T-cell (primary cell): ENCODE results near the gene FAM156B. TPM values are rescaled to one million over a fixed set of nuclear protein-coding genes. Genes with fewer than 3 reads are reported as not detected.
"Not testable (repeated sequence)": the region's sequence is repeated elsewhere in the genome, so short reads cannot be mapped to it uniquely, and the experiment has no call there.

ENCODE experiments used
- ATAC-seq, 4 experiments: fragments of 200-7000 bp in 3 of 4; fragments of 150-1000 bp in 1 of 4; cut with Tn5 transposase; replicated peaks in 1 of 4; 1 replicate in 3 of 4; 2 replicates in 1 of 4; pipeline ENCODE4 v1.10.0; 2021; ENCODE audit warnings: moderate library complexity in 3 of 4, mild to moderate bottlenecking in 2 of 4, moderate number of reproducible peaks in 1 of 4
- CTCF ChIA-PET, 2 donors: fragments of 300-600 bp; sonication (Branson Sonifier 250); formaldehyde crosslinking; loops; one replicate each; lab custom pipeline; 2022; ENCODE audit warnings: antibody characterized with exemption in 2 of 2; lab: Charles Lee
- POLR2A ChIA-PET, 2 donors: fragments of 300-600 bp; sonication (Branson Sonifier 250); formaldehyde crosslinking; loops; one replicate each; lab custom pipeline; 2022; ENCODE audit warnings: antibody characterized with exemption in 2 of 2; lab: Charles Lee
- DNase-seq, 35 experiments: peaks; one replicate each; pipeline versions ENCODE4 v3.0.0 to v3.0.0-alpha.2; 2013 to 2023
- H3K27ac ChIP-seq: one replicate; pipeline ENCODE4 v1.5.1; 2013; ENCODE audit warnings: low read length
- H3K27me3 ChIP-seq, 2 experiments: replicated peaks in 1 of 2; 1 replicate in 1 of 2; 2 replicates in 1 of 2; pipeline versions ENCODE4 v1.6.1 to v1.7.0; 2013; ENCODE audit warnings: low read length in 1 of 2, mixed read lengths in 1 of 2; ENCODE audit not compliant: control insufficient read depth in 2 of 2, insufficient read depth in 2 of 2; ENCODE audit errors: extremely low read depth in 1 of 2
- H3K36me3 ChIP-seq, 2 donors: 1 replicate in 1 of 2; 2 replicates in 1 of 2; pipeline versions ENCODE4 v1.6.1 to v1.7.0; 2013; ENCODE audit warnings: low read length in 1 of 2; ENCODE audit not compliant: control insufficient read depth in 2 of 2, insufficient read depth in 1 of 2; ENCODE audit errors: extremely low read depth in 1 of 2
- H3K4me1 ChIP-seq, 2 experiments: 1 replicate in 1 of 2; 2 replicates in 1 of 2; pipeline versions ENCODE4 v1.6.1 to v1.7.0; 2013; ENCODE audit warnings: low read length in 2 of 2, mixed read lengths in 1 of 2; ENCODE audit not compliant: insufficient read depth in 2 of 2, control insufficient read depth in 1 of 2; ENCODE audit errors: extremely low read depth in 1 of 2
- H3K4me3 ChIP-seq, 2 donors: 1 replicate in 1 of 2; 2 replicates in 1 of 2; pipeline versions ENCODE4 v1.5.1 to v1.7.0; 2013; ENCODE audit warnings: mild to moderate bottlenecking in 2 of 2, low read length in 1 of 2, moderate library complexity in 1 of 2; ENCODE audit not compliant: control insufficient read depth in 1 of 2; ENCODE audit errors: extremely low read depth in 1 of 2
- H3K9me3 ChIP-seq: 2 replicates; pipeline ENCODE4 v1.7.0; 2013
- H3K27ac Mint-ChIP-seq, 2 donors: one replicate each; pipeline ENCODE4 v1.8.0; 2020 to 2021; ENCODE audit warnings: mild to moderate bottlenecking in 2 of 2, mixed read lengths in 2 of 2
- H3K27me3 Mint-ChIP-seq, 2 donors: one replicate each; pipeline ENCODE4 v1.8.0; 2021 to 2022; ENCODE audit warnings: mixed read lengths in 2 of 2
- H3K36me3 Mint-ChIP-seq: one replicate; pipeline ENCODE4 v1.8.0; 2021; ENCODE audit warnings: mixed read lengths
- H3K4me1 Mint-ChIP-seq, 3 donors: one replicate each; pipeline ENCODE4 v1.8.0; 2020 to 2022; ENCODE audit warnings: mixed read lengths in 3 of 3, mild to moderate bottlenecking in 1 of 3
- H3K4me3 Mint-ChIP-seq, 3 donors: one replicate each; pipeline ENCODE4 v1.8.0; 2020 to 2022; ENCODE audit warnings: mild to moderate bottlenecking in 3 of 3, mixed read lengths in 3 of 3, moderate library complexity in 3 of 3
- H3K9me3 Mint-ChIP-seq, 3 donors: one replicate each; pipeline ENCODE4 v1.8.0; 2020 to 2022; ENCODE audit warnings: mixed read lengths in 3 of 3
- WGBS: methylation state at CpG from one replicate; pipeline ENCODE4 v1.1.5; 2013; ENCODE audit warnings: missing lambda C conversion rate; ENCODE audit not compliant: insufficient coverage; 5-methylcytosine and 5-hydroxymethylcytosine counted together
- total RNA-seq, 35 experiments: library from RNA in 6 of 35; stranded (reverse) in 6 of 35; fragments of 120-200 nt in 1 of 35; gene quantifications; one replicate each; pipeline versions ENCODE4 v1.2.1 to v1.2.4 and lab custom pipeline; 2013 to 2026

FAM156B gene, protein sequence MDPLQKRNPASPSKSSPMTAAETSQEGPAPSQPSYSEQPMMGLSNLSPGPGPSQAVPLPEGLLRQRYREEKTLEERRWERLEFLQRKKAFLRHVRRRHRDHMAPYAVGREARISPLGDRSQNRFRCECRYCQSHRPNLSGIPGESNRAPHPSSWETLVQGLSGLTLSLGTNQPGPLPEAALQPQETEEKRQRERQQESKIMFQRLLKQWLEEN
- total RNA-seq (10 to 100 TPM in 1 of 5 donors, 1 to 10 TPM in 4; 2.7 to 12.4 (median 7.4) TPM), total RNA-seq (lab: John Stamatoyannopoulos, UW) (0 to 0.21 (median 0) reads per million in 29 experiments)
- total RNA-seq (2013) = 9.3 TPM

DNA sequence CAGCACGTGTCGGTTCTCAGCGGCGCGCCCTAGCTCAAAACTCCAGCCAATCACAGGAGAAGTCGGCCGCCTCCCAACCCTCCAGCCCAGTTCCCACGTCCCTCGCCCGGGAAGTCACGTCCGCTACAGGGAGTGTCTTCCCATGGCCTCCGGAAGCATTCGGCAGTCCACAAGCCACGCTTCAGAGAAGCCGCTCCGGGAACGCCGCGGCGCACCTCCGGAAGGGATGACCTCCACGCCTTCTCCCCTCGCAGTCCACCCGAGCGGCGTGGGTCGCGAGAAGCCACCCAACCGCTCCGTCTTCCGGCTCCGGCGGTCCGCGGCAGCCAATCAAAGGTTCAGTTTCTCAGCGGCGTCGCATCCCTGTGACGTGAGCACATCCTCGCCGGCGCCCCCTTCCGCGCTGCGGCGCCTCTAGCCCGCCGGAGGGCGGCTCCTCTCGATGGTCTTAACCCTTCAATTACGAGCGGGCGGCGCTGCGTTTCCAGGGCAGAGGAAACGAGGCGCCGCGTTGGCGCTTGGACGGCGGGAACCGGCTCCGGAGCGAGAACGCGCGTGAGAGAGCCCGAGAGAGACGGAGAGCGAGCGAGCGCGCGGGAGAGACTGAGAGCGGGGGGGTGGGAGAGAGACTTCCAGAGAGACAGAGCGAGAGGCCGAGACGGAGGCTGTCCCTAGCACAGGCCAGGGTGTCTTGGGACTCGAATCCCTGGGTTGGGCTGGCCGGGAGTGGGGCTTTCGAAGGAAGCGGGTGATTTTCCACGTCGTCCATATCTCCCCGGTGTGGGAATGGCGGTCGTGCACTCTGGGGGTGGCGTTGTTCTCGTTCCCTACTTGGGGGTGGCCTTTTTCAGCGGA lies at the start of gene FAM156B:
Gene FAM156B, plus strand, starts transcription at position 476 of the 855 bp plus-strand sequence. CDS start 9,896 bp downstream, outside the sequence.
- H3K4me1 ChIP-seq, H3K4me3 Mint-ChIP-seq, H3K9me3 Mint-ChIP-seq, H3K4me1 Mint-ChIP-seq, H3K27me3 Mint-ChIP-seq, CTCF ChIA-PET, H3K27ac ChIP-seq, H3K27me3 ChIP-seq, H3K9me3 ChIP-seq, H3K4me3 ChIP-seq, DNase-seq, H3K36me3 Mint-ChIP-seq, POLR2A ChIA-PET, H3K27ac Mint-ChIP-seq, H3K36me3 ChIP-seq: not testable (repeated sequence)
- peak; percentile 87 to 91 (median 90) for ATAC-seq
- no CpG with 5 or more reads among the region's 92 CpGs for WGBS

DNA sequence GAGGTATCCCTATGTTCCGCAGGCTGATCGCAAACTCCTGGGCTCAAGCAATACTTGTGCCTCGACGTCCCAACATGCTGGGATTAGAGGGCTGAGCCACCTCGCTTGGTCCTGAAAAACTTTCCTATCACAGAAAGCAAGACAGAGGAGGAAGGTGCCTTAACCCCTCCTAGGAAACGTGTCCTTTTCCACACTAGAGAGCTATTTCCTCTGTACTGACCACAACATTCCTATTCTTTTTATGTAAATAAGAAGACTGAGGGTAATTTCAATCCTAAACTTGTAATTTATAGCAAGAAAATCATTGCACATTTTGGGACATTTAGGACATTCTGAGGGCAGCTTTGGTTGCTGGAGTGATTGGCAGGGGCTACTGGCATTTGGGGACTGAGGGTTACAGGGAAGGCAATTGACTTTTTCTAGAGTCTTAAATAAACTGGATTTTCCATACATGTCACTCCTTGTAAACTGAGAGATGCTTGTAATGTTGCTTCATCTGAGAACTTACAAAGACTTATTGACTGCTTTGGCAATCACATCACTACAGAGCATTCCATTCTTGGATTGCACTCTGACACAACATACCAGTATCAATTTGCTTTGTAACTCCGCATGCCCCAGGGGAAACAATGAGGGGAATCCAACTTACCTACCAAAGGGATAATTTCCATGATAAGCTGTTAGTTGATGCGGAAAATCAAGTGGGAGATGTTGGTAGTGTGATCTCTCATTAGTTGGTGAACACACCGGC lies 44.8 kb upstream of the FAM156B start:
- ATAC-seq (no peak), DNase-seq (no peak)
- peaks cover 0 to 9% of the 10 kb centered on the region in 2 experiments for H3K27me3 ChIP-seq
- Mint-ChIP-seq H3K4me1 (no peaks in the 10 kb centered on the region), H3K4me3 (no peak overlapping the region), H3K27ac (no peak overlapping the region), H3K36me3 (no peaks in the 10 kb centered on the region), H3K27me3 (peaks cover 16 to 49% of the 10 kb centered on the region in 2 donors), H3K9me3 (no peaks in the 10 kb centered on the region)
- no CpG with 5 or more reads among the region's 9 CpGs for WGBS
- no peak overlapping the region for H3K27ac ChIP-seq
- CTCF ChIA-PET = interaction anchor here in 1 of 2 donors (0.5 kb wide), 1 partner anchor 1243 kb away, joined by 3 read pairs; no protein-coding TSS in a partner anchor
- H3K36me3 ChIP-seq = no peaks in the 10 kb centered on the region
- POLR2A ChIA-PET = no interaction called here
- no peak overlapping the region for H3K4me3 ChIP-seq
- H3K9me3 ChIP-seq = no peaks in the 10 kb centered on the region
- H3K4me1 ChIP-seq = no peaks in the 10 kb centered on the region

DNA sequence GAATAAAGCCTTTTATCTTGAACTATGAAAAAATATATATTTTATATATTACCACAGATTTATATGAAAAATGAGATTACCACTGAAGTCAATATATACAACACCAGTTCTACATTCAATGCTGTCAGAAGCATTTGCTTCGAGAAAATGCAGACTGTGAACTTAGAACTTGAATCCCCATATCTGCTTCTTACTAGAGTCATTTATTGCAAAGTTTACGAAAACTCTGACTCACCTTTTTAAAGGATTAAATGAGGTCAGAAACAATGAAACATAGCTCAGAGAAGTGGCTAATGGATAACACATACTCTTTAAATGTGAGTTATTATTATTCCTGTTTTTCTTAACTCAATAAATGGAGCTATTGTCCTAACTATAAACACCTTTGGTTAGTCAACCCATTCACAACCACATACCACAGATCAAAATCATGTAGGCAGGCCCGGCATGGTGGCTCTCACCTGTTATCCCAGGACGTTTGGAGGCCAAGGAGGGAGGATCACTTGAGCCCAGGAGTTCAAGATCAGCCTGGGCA lies 40.1 kb upstream of the FAM156B start:
- H3K27me3 Mint-ChIP-seq = peaks cover 10 to 37% of the 10 kb centered on the region in 2 donors

DNA sequence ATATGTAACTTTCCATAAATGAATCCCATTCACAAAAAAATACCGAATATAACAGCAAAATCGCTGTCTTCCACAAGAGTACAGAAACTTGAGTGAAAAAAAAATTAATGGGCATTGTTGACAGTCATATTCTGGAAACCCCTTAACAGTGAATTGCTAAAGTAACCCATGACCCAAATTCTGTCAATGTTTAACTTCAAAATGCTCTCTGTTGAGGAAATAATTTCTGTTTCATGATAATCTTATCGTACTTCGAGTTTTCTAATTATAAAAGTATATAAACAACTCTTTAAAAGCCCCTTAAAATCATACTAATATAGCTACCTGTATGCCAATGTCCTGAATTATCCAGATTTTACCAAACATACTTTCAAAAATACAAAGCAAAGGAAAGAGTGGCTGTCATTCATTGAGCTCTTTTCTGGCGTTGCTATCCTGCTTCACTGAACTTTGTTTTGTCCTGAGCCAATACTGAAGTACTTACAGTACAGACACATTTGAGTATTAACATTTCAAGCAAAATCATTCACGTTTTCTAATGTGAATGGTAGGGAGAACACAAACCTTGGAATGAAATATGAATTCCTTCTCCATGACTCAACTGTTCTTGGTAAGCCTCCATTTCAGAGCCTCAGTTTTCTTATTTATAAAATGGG lies 31.7 kb upstream of the FAM156B start:
- Mint-ChIP-seq H3K4me1 (no peaks in the 10 kb centered on the region), H3K4me3 (no peak overlapping the region)

More for the DNA sequence above, 40.1 kb upstream of the FAM156B start:
- H3K27ac ChIP-seq, H3K4me1 ChIP-seq, H3K27me3 ChIP-seq, H3K4me3 Mint-ChIP-seq, H3K36me3 Mint-ChIP-seq, H3K9me3 ChIP-seq, H3K9me3 Mint-ChIP-seq, DNase-seq, H3K4me1 Mint-ChIP-seq, CTCF ChIA-PET, H3K36me3 ChIP-seq, POLR2A ChIA-PET, H3K27ac Mint-ChIP-seq, H3K4me3 ChIP-seq, ATAC-seq: not testable (repeated sequence)
- no CpG with 5 or more reads among the region's 4 CpGs for WGBS

DNA sequence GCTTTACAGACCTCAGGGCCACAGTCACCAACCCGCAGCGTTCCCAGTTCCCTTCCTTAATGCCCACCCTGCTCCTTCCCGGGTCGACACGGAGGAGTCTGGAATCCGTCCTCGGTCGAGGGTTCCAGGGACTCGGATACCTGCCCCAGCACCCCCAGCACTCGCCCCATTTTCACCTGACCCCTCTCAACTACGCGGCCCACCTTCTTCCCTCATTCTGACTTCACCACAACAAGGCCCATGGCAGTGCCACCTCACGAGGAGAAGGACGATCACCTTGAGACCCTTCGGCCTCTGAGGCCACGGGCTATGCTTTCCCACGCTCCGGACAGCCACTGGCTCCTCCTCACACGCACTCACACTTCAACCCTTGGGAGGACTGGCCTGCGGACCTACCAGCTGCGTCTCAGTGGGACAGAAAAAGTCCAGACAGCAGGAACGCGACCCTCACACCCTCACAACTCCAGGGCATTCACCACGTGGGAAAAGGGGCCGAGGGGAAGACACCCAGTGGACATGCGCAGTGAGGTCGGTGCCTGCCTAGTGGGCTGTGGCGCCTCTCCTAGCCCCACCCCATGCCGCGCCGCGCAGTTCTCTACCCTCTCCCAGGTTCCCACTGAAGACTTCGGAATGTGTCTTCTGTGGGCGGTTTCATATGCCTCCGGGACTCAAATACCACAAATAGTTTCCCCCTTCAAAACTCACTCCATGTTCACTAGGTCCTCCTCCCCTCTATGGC lies 29.4 kb upstream of the FAM156B start, which contains the start of gene XAGE3:
Gene XAGE3, minus strand, starts transcription at position 474 of the 739 bp plus-strand sequence. CDS start 950 bp downstream, outside the sequence.
- no peaks in the 10 kb centered on the region for H3K4me1 ChIP-seq
- H3K36me3 ChIP-seq = no peaks in the 10 kb centered on the region
- DNase-seq = no peak
- Mint-ChIP-seq H3K4me3 (no peak within 1 kb of the TSS), H3K27ac (no peak within 1 kb of the TSS), H3K36me3 (no peaks in the 10 kb centered on the region), H3K9me3 (no peaks in the 10 kb centered on the region), H3K27me3 (peaks cover 2 to 35% of the 10 kb centered on the region in 2 donors), H3K4me1 (no peaks in the 10 kb centered on the region)
- H3K27ac ChIP-seq = no peak within 1 kb of the TSS
- ChIA-PET POLR2A (no interaction called here), CTCF (no interaction called here)
- H3K27me3 ChIP-seq = peaks cover 6 to 8% of the 10 kb centered on the region in 2 experiments
- H3K4me3 ChIP-seq = no peak within 1 kb of the TSS
- 89% methylated on average over 12 of the region's 35 CpGs for WGBS
- no peaks in the 10 kb centered on the region for H3K9me3 ChIP-seq
- ATAC-seq = no peak

More for the DNA sequence above, 31.7 kb upstream of the FAM156B start:
- Mint-ChIP-seq H3K9me3 (no peaks in the 10 kb centered on the region), H3K36me3 (no peaks in the 10 kb centered on the region), H3K27me3 (peaks cover 0 to 30% of the 10 kb centered on the region in 2 donors), H3K27ac (no peak overlapping the region)
- Histone ChIP-seq H3K36me3 (no peaks in the 10 kb centered on the region), H3K4me3 (no peak overlapping the region), H3K9me3 (no peaks in the 10 kb centered on the region), H3K27ac (no peak overlapping the region), H3K27me3 (peaks cover 3 to 6% of the 10 kb centered on the region in 2 experiments), H3K4me1 (no peaks in the 10 kb centered on the region)
- DNase-seq = no peak
- POLR2A ChIA-PET = no interaction called here
- CTCF ChIA-PET = no interaction called here
- no CpG with 5 or more reads among the region's 6 CpGs for WGBS
- no peak for ATAC-seq
